NCI-H748 treated with DMSO at 0.1 percent for 48 hours (cell line): ENCODE measurements around the gene TP63.

Experiments
- DNase-seq: peaks from one replicate; lab custom pipeline; 2025; lab: John Stamatoyannopoulos, UW

TP63 gene

GRCh38 chr3:189809583-189809982 is 178.4 kb downstream of the TP63 start:
- DNase-seq, result no peak

- DNase-seq, result no peak
Observed at GRCh38 chr3:189812806-189813465, 181.7 kb downstream of the TP63 start.

GRCh38 chr3:189813647-189814240 is 182.6 kb downstream of the TP63 start:
- DNase-seq, result no peak

DNA sequence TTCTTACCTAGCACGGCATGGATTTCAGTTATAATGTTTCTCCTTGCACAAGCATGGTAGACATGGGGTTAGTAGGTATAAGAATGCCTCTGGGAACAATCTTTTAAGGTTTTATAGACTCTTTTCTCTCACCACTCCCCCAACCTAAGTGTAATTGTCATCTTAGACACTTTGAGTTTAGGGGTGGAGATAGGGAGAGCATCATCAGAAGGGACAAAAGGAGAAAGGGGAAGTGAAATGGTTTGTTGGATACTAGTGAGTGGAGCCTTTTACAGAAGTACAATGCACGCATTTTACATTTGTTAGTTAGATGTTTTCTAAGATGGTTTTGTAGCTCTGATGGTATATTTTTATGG is 189.2 kb downstream of the TP63 start:
- no peak for DNase-seq

- no peak for DNase-seq
Observed at GRCh38 chr3:189821262-189821661, 190.1 kb downstream of the TP63 start.

GRCh38 chr3:189822726-189823125 is 191.5 kb downstream of the TP63 start:
- no peak for DNase-seq

DNA sequence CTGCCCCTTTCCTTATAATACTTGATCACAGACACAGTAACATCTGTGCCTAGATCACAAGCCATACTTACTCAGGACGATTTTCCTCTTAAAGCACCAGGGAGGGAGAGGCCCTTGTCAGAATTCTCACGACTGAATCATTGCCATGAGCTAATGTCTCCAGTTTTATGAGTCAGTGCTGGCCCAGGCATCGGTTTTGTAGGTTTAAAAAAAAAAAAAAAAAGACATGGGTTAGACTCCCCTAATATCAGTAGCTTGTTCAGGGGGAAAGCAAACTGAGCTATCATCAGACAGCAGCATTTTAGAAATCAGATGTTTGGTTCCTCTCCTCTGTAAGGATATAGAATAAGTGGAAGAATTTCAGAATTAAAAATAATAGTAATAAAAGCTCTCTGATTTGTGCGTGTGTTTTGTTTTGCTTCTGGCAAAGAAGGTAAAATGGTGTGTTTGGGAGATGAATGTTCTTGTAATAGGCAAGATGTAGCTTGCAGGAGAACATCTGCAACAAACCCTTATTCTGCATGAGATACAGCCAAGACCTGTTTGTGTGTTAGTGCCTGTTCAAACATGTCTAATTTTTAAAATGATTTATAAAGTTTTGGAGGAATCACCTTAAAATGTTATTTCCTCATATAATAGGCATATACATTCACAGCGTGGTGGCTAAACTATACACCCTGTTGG is 193.6 kb downstream of the TP63 start:
- no peak for DNase-seq

DNA sequence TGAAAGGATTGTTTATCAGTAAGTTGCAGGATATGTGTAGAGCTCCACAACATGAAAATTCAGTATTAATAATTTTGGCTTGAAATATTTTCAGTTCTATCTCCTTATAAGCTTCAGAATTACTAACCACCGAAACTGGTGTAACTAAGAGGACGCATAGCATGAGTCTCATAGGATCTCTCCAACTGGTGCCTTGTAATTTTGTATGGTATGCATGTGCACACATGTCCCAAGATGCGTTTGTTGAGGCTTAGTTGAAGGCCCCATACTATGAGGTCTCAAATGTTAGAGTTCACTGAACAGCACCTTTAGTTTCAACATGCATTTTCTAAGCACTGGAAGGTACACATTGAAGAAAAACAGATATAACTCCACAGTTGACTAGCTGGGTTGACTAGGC is 195.4 kb downstream of the TP63 start:
- DNase-seq, result no peak

DNA sequence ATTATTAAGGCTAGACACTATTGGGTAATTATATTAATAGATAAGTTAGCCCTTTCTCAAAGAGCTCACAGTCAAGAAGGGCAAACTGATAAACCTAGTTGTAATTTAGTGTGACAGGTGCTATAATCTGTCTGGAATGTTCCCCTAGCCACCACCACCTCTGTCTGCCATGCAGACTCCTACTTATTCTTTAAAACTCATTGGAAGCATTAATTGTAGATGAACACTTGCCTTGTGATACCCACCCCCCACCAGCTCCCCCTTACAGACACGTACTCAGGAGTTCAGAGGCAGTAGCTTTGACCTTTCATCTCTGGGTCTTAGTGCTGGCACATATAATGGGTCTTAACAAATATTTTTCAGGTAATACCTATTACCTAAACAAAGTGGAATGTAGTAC is 195.9 kb downstream of the TP63 start:
- no peak for DNase-seq

DNA sequence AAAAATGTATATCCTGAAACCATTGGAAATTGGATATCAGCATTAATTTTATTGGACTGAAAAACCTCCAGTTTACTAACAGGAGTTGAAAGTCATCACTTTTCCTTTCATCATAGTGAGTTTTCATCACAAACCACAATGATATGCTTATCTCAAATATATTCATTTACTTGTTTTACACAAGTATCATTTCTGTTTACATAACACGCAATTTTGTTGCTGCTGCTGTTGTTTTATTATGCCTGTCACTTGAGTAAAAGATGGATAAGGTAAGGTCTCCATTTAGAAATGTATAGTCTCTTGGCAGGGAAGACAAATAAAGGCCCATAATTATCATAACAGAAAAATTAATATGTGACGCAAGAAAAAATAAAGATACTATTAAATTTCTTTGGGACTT is 199.2 kb downstream of the TP63 start:
- no peak for DNase-seq

- DNase-seq, result no peak
Observed at GRCh38 chr3:189833266-189833665, 202.1 kb downstream of the TP63 start.

GRCh38 chr3:189833996-189834395 is 202.8 kb downstream of the TP63 start:
- no peak for DNase-seq

DNA sequence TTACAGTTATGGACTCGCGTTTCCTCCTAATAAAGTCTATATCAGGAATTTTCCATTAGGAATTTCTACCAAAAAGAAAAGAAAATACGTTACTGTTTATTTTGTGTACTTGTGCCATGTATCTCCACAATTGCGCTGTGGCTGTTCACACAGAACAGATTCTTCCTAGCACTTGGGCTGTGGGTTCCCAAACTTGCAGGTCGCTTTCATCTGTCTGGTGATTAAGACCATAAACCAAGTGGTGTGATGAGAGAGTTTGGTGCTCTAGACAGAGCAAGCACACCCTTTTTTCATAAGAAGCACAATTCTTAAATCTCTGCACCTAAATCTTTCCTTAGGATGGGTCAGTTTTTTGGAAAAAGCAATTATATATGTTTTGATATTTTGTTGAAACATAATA is 203.3 kb downstream of the TP63 start:
- DNase-seq, result no peak

DNA sequence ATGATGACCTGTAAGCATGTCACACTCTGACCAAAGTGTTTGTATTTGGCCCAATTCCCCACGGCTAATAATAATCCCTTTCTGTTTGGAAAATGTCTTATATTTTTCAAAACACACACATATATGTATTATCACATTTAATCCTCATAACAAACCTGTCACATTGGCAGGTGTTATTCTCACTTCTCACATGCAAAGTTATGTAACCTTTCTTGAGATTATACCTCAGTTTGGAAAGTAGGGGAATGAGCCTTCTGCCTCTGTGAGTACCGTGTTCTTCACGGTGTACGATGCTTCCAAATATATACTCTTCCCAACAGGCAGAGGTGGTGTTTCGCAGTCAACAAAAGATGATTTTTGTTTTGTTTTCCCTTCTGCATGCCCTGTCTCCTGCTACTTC is 205.6 kb downstream of the TP63 start:
- no peak for DNase-seq

DNA sequence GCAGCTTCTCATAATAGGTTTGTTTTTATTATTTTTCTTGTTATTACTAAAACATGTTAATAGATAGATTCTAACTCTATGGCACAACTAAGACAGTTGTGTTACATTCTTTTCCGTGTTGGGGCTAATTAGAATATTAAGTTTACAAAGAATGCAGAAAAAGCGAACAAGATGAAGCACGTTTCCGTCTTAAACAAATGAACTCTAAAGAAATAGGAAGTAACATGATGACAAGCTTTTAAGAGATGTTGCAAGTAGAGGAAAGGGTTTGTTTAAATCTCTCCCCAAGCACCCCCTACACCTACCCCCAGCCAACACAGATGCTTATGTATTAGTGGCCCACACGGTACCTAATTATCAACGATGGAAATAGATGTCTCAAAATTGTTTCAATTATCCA is 207.1 kb downstream of the TP63 start:
- no peak for DNase-seq

DNA sequence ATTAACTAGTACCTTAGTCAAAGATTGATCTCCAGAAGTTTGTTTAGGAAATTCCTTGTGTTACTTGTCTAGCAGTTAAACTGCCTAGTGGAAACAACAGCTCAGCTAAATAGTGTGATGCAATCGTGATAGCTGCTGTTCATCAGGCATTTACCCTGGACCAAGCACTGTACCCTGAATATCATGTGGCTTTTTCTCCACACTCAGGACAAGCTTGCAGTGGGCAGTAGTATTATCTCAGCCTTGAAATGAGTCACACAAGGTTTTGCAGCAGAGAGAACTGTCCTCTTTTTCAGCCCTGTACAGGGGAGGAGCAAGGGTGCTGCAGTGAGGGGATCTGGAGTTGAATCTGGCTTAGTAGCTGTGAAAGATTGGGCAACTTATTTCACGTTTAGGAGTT is 208.4 kb downstream of the TP63 start:
- no peak for DNase-seq

DNA sequence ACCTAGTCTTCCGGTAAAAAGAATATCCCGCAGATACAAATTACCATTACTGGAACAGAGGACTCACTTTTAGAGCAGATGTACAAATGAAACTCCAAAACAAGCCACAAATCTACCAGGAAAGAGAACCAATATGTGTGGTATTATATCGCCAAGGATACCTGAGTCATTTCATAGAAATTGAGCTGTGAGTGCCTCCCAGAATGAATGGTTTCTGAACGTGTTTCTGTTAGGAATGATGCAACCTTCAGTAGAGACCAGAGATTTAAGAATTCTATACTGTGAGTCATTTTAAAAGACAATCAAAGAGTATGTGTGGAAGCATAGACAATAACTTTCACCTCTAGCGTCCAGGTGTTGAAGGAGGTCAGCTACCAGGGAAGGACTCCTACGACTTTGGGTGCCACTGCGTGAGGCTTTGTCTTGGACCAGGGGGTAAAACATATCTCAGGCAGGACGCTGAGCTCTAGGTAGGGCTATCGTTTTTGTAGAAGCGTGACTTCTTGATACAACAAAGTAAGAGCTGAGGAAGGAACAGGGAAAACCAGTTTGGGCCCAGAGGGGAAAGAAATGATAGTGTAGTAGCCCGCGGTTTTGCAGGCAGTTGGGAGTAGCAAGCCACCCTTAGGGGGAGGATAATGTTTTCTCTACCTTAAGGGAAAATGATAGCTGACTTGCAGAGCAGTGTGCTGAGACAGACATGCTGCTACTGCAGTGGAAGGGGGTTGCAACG is 210.4 kb downstream of the TP63 start:
- DNase-seq, result no peak

- peak; percentile 5 for DNase-seq
Observed at GRCh38 chr3:189842681-189843602, 211.8 kb downstream of the TP63 start.

DNA sequence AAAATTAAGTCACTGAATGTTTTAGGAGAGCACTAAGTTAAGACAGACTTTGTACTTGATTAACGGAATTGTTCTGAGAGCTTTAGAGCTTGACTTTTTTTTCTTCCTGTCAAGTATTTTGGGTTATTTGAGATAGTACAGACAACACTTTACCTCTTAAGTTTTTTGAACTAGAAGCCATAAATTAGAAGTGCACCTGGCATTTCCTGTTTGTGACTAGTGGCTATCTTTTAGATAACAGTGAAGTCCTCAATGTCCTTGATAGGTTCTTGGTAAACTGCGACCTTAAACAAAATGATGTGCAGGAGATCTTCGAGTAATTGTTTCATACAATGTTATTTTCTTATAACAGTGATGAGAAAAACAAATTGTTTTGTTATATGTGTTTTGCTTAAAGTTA is 213.9 kb downstream of the TP63 start:
- no peak for DNase-seq

DNA sequence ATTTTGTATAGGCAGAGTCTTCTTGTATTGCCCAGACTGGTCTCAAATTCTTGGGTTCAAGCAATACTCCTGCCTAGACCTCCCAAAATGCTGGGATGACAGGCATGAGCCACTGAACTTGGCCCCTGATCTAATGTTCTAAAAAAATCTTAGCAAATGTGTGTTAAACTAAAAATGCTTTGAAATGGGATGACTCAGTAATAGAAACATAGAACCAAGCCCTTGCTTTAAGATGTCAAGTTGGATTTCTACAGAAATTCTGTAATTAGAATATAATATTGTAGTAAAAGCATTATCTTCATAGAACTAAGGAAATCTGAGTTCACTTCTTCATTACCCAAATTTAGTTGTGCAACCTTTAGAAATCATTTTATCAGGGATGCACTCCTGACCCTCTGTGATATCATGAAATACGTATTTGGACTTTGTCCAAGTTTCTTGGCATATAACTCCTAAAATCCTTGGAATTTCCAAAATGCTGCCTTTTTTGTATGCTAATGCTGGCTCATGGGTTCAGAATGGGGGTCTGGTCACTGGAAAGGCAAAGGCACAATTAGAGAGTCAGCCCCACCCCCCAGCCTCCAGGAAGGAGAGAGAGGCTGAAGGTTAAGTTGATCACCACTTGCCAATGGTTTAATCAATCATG is 217.3 kb downstream of the TP63 start:
- no peak for DNase-seq

GRCh38 chr3:189849262-189849661 is 218.1 kb downstream of the TP63 start:
- DNase-seq, result no peak
